DMS153 treated with DMSO at 0.1 percent for 48 hours (cell line): Measurements from ENCODE around the gene VSIG10.
A peak's percentile ranks its signal among the peaks of the same experiment; 100 is the strongest.
"Not testable (repeated sequence)": the region's sequence is repeated elsewhere in the genome, so short reads cannot be mapped to it uniquely, and the experiment has no call there.

Source experiments
- DNase-seq: peaks from one replicate; lab custom pipeline; 2025; ENCODE audit not compliant: unreplicated experiment; lab: John Stamatoyannopoulos, UW

VSIG10 gene

GRCh38 chr12:118035190-118036041 is 68.4 kb downstream of the VSIG10 start:
- DNase-seq: peak; percentile 24

- DNase-seq: peak; percentile 25
Measured at GRCh38 chr12:118034429-118035189, 69.2 kb downstream of the VSIG10 start.

DNA sequence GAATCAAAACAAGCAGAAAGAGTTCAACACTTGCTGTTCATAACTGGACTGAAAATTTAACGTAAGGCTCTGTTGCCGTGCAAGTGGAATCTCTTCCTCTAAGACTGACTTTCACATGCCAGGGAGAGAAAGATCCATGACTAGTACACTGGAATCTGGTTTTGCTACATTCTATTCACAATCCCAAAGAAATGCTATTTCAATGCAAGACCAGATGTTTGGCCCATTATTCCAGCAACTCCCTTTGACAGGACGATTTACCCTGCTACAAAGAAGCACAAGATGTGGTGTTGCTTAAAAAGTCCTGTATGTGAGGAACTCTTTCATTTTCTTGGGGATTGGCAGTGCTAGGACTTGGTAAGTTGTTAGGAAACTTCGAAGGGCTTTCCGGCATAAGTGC is 69.9 kb downstream of the VSIG10 start:
- DNase-seq: no peak

GRCh38 chr12:118033323-118033722 is 70.5 kb downstream of the VSIG10 start:
- DNase-seq: no peak

- DNase-seq: no peak
Measured at GRCh38 chr12:118032188-118032587, 71.6 kb downstream of the VSIG10 start.

DNA sequence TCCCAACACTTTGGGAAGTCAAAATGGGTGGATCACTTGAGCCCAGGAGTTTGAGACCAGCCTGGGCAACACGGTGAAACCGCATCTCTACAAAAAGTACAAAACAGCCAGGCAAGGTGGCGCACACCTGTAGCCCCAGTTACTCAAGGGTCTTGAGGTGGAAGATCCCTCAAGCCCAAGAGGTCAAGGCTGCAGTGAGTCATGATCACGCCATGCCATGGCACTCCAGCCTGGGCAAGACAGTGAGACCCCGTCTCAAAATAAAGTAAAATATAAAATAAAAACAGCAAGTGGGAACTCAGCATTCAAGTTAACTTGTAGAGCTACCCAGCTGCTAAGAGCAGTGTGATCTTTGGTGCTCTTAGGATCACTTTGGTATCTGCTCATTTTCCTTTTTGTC is 74.6 kb downstream of the VSIG10 start:
- no peak for DNase-seq

DNA sequence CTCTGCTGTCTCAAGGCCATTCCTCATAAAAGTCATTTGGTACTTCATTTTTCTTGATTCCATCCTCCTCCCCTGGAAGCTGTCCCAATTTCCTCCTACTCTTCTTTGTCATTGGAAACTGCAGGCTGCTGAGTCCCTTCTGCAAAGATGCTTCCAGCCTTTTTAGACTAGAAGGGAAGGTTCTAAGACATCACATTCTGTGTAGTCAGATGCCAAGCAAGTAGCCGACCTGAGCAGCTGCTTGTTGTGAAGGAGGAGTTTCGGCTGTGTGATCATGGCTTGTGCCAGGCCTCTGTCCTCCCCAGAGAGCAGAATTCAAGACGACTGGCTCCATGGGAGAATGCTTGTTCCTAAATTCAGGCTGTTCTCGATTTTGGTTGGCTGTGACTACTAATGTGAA is 78.6 kb downstream of the VSIG10 start:
- no peak for DNase-seq

- DNase-seq: no peak
Measured at GRCh38 chr12:118023301-118023860, 80.4 kb downstream of the VSIG10 start.

DNA sequence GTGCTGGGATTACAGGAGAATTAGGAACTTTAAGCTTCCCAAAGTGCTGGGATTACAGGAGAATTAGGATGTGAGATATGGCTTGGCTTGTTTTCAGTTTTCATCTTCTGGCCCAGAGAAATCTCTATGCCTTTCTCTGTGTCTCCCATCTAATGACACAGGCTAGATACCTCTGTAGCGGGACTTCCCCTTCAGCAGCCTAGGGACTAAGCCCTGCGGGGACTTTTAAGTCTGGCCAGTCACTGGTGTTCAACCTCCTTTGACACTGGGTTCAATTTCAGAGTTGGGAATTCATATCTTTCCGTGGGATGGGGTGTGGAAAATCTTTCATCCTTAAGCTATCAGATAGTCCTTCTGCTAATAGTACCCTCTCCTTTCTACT is 81.1 kb downstream of the VSIG10 start:
- DNase-seq: no peak

DNA sequence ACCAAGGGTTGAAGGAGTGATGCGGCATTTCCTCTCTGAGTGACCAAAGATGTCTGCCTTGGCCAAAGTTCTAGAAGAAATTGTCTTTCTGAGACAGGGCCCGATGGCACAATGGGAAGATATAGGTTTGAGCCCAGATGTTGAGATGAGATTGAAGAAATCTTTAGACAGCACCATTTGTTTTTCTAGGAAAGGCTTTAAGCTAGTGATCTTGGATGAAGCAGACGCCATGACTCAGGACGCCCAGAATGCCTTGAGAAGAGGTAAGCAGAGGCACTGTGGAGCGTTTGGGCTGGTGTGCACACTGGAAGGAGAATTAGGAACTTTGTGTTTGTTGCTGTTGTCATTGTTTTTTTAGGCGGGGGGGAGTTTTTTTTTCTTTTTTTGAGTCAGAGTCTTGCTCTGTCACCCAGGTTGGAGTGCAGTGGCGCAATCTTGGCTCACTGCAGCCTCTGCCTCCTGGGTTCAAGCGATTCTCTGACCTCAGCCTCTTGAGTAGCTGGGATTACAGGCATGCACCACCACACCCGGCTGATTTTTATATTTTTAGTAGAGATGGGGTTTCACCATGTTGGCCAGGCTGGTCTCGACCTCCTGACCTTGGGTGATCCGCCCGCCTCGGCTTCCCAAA is 81.6 kb downstream of the VSIG10 start:
- not testable (repeated sequence) for DNase-seq

DNA sequence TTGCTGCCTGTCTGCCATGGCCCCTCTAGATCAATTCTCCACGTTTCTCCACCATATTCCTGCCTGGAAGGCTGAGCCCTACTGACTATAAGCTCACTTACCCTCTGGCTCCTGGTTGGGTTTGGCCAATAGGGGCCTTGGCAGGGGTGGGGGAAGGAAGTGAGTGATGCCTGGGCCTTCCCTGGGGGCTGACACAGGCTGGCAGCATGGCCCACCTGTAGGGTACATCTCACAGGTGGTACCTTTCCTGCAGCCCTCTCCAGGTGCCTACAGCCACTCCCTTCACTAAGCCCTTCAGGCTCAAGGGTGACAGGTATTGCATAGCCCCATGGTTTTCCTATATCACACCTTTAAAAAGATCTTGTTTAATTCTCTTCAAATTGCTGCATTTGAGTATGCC is 83.8 kb downstream of the VSIG10 start:
- no peak for DNase-seq

- no peak for DNase-seq
Measured at GRCh38 chr12:118017926-118018325, 85.9 kb downstream of the VSIG10 start.

DNA sequence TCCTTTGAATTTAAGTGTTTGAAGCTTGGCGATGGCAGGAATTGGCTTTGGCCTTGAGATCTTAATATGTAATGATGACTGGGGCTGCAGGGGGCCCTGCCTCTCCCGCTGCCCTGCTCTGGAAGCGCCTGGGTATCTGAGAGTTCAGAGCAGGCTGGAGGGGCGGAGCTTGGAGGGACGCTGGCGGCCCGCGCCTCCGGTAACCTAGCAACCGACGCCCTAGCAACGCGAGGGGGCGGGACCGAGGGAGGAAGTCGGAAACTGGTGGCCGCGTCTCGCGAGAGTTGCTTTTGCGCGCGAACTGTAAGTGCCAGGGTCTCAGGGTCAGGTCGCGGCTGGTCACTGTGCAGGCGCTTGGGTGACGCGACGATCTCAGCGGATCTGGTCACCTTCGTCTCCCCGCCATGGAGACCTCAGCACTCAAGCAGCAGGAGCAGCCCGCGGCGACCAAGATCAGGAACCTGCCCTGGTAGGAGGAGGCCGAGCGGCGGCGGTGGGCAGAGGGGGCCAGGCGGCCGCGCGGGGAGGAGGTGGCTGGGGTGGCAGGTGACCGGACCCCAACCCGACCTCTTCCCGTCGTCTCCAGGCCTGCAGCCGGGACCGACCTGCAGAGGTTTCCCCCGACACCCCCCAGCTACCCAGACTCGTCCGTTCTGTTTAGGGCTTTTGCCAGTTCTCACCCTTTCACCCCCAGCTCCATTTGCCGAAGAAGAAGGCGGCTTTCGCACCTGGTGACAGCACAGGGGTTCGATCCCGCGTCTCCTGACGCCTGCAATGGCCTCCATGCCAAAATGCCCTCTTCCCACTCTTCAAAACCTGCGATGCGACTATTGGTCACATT is 87.2 kb downstream of the VSIG10 start, which contains the start of gene RFC5:
RFC5 (plus strand) TSS at position 280 of the 841 bp plus-strand sequence; CDS start at position 405, 125 bp downstream.
- peak; percentile 94 for DNase-seq

- no peak for DNase-seq
Measured at GRCh38 chr12:118015944-118016343, 87.9 kb downstream of the VSIG10 start.

- no peak for DNase-seq
Measured at GRCh38 chr12:118015306-118015705, 88.5 kb downstream of the VSIG10 start.
